ENCODE data around the gene PRKCH.

DNA sequence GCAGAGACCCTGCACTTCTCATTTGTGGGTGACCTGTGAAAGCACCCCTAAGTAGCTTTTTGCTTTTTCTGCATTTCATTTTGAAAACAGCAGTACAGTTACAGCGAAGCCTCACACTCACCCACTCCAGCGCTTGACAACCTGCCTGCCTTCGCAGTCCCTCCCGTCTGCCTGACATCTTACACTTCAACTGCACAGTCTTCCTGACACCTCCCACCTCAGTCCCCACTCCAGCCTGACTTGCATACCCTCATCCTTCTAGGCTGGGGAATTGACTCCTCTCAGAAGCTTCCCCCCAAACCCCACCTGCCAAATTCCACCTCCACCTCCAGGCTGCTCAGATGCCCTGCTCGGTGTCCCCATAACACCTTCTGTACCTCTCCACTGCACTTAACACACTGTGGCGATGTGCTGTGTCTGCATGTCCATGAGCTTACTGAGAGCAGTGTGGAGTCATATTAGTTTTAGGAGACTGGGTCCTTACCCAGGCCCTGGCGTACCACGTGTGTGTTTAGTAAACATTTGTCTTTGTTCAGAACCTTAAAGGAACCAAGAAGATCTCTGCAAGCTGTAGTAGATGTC is 159.4 kb downstream of the PRKCH start:
- TF ChIP-seq, protein P1, sequence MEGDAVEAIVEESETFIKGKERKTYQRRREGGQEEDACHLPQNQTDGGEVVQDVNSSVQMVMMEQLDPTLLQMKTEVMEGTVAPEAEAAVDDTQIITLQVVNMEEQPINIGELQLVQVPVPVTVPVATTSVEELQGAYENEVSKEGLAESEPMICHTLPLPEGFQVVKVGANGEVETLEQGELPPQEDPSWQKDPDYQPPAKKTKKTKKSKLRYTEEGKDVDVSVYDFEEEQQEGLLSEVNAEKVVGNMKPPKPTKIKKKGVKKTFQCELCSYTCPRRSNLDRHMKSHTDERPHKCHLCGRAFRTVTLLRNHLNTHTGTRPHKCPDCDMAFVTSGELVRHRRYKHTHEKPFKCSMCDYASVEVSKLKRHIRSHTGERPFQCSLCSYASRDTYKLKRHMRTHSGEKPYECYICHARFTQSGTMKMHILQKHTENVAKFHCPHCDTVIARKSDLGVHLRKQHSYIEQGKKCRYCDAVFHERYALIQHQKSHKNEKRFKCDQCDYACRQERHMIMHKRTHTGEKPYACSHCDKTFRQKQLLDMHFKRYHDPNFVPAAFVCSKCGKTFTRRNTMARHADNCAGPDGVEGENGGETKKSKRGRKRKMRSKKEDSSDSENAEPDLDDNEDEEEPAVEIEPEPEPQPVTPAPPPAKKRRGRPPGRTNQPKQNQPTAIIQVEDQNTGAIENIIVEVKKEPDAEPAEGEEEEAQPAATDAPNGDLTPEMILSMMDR (IDR thresholded peaks at IDR 0.05; ENCODE audit: low read depth, low read length): no peak
- no peak for TF ChIP-seq EZH2phosphoT487 (IDR thresholded peaks at IDR 0.05; ENCODE audit: low read depth)
